HCT116 (cell line): ENCODE measurements around the gene HMGXB3.

ENCODE experiments used
- CEBPB ChIP-seq: IDR thresholded peaks from 2 replicates; pipeline ENCODE4 v1.6.1; 2012; ENCODE audit warnings: low read depth
- CTCF ChIP-seq, 3 experiments: fragments of 200-600 bp in 1 of 3; sonication (generic) in 1 of 3; IDR thresholded peaks in 2 of 3; conservative IDR thresholded peaks in 1 of 3; 2 replicates each; pipeline ENCODE4 v1.5.1; 2012 to 2017; ENCODE audit warnings: low read depth in 2 of 3, low read length in 2 of 3, antibody characterized with exemption in 1 of 3, borderline replicate concordance in 1 of 3, control low read depth in 1 of 3, mild to moderate bottlenecking in 1 of 3, mixed read lengths in 1 of 3, mixed run types in 1 of 3, moderate library complexity in 1 of 3; ENCODE audit not compliant: insufficient read depth in 1 of 3
- ELF1 ChIP-seq: IDR thresholded peaks from 2 replicates; pipeline ENCODE4 v1.6.1; 2012; ENCODE audit warnings: low read depth, borderline replicate concordance
- EZH2 ChIP-seq: fragments of 200-600 bp; sonication (generic); IDR thresholded peaks from 2 replicates; pipeline ENCODE4 v1.6.1; 2017; ENCODE audit warnings: antibody characterized with exemption, mixed run types
- JUND ChIP-seq: IDR thresholded peaks from 2 replicates; pipeline ENCODE4 v1.6.1; 2012
- YY1 ChIP-seq: IDR thresholded peaks from 2 replicates; pipeline ENCODE4 v1.6.1; 2011; ENCODE audit warnings: low read length, low read depth, moderate library complexity, mild to moderate bottlenecking; ENCODE audit not compliant: insufficient replicate concordance; ENCODE audit errors: extremely low read depth
- ZFX ChIP-seq: fragments of 450-650 bp; IDR thresholded peaks from 2 replicates; pipeline ENCODE4 v1.6.1; 2017

- TF ChIP-seq CTCF (IDR thresholded peaks at IDR 0.05 in 2 of 3, conservative IDR thresholded peaks at IDR 0.05 in 1 of 3; ENCODE audit: borderline replicate concordance in 1 of 3, insufficient read depth in 1 of 3, low read depth in 2 of 3, low read length in 2 of 3) (no peak), EZH2 (no peak), CEBPB (no peak), YY1 (no peak), ELF1 (no peak), ZFX (no peak), JUND (no peak)
Measured at GRCh38 chr5:150038547-150038946, 38.0 kb downstream of the HMGXB3 start.
